HL-60 (cell line): Measurements from ENCODE around the gene CPLX3.

ENCODE experiments used
- DNase-seq, 2 experiments: peaks; one replicate each; pipeline ENCODE4 v3.0.0-alpha.2; 2010 to 2020; ENCODE audit warnings: low read depth in 1 of 2, low spot score in 1 of 2
- H3K27ac ChIP-seq: fragments of 250-450 bp; sonication (Bioruptor Pico); replicated peaks from 2 replicates; pipeline ENCODE4 v1.5.1; 2020; ENCODE audit warnings: mild to moderate bottlenecking, moderate library complexity
- H3K27me3 ChIP-seq: fragments of 250-450 bp; sonication (Bioruptor Pico); 2 replicates; pipeline ENCODE4 v1.5.1; 2021; ENCODE audit warnings: mild to moderate bottlenecking, moderate library complexity; ENCODE audit not compliant: insufficient read depth, poor library complexity, severe bottlenecking
- H3K4me3 ChIP-seq: replicated peaks from 2 replicates; pipeline ENCODE4 v1.5.1; 2011; ENCODE audit warnings: mild to moderate bottlenecking, control low read depth, low read length; ENCODE audit not compliant: insufficient read depth
- CTCF ChIP-seq: IDR thresholded peaks from one replicate; pipeline ENCODE4 v1.5.1; 2011; ENCODE audit warnings: low read length, control low read depth, inconsistent platforms; ENCODE audit not compliant: insufficient read depth
- GABPA ChIP-seq: IDR thresholded peaks from 2 replicates; pipeline ENCODE4 v1.6.1; 2012; ENCODE audit warnings: low read depth
- POLR2AphosphoS5 ChIP-seq: IDR thresholded peaks from 2 replicates; pipeline ENCODE4 v1.6.1; 2012; ENCODE audit warnings: low read depth
- SPI1 ChIP-seq: IDR thresholded peaks from 2 replicates; pipeline ENCODE4 v1.6.1; 2012; ENCODE audit warnings: low read depth, mild to moderate bottlenecking, borderline replicate concordance
- TF ChIP-seq, protein P1 (sequence below): IDR thresholded peaks from 2 replicates; pipeline ENCODE4 v1.6.1; 2012; ENCODE audit warnings: low read depth; ENCODE audit not compliant: insufficient replicate concordance

The CPLX3 gene

DNA sequence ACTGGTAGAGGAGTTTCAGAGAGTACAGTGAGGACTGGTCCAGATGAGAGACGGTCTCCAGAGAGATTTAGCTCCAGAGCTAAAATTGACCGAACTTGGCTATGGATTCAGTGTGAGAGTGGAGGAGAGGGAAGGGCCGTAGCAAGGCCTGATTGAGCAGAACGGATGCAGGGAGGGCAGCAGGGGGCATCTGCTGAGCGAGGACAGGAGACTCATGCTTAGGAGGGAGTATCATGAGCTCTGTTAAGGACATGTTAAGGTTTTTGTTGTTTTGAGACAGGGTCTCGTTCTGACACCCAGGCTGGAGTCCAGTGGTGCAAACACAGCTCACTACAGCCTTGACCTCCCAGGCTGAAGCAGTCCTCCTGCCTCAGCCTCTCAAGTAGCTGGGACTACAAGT lies 21.5 kb upstream of the CPLX3 start:
- Histone ChIP-seq H3K27me3 (no peaks in the 10 kb centered on the region), H3K27ac (no peak overlapping the region), H3K4me3 (no peak overlapping the region)
- TF ChIP-seq SPI1: no peak
- TF ChIP-seq POLR2AphosphoS5: no peak
- TF ChIP-seq, protein P1, sequence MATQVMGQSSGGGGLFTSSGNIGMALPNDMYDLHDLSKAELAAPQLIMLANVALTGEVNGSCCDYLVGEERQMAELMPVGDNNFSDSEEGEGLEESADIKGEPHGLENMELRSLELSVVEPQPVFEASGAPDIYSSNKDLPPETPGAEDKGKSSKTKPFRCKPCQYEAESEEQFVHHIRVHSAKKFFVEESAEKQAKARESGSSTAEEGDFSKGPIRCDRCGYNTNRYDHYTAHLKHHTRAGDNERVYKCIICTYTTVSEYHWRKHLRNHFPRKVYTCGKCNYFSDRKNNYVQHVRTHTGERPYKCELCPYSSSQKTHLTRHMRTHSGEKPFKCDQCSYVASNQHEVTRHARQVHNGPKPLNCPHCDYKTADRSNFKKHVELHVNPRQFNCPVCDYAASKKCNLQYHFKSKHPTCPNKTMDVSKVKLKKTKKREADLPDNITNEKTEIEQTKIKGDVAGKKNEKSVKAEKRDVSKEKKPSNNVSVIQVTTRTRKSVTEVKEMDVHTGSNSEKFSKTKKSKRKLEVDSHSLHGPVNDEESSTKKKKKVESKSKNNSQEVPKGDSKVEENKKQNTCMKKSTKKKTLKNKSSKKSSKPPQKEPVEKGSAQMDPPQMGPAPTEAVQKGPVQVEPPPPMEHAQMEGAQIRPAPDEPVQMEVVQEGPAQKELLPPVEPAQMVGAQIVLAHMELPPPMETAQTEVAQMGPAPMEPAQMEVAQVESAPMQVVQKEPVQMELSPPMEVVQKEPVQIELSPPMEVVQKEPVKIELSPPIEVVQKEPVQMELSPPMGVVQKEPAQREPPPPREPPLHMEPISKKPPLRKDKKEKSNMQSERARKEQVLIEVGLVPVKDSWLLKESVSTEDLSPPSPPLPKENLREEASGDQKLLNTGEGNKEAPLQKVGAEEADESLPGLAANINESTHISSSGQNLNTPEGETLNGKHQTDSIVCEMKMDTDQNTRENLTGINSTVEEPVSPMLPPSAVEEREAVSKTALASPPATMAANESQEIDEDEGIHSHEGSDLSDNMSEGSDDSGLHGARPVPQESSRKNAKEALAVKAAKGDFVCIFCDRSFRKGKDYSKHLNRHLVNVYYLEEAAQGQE: no peak
- TF ChIP-seq CTCF: no peak
- no peak for TF ChIP-seq GABPA
- DNase-seq: no peak

DNA sequence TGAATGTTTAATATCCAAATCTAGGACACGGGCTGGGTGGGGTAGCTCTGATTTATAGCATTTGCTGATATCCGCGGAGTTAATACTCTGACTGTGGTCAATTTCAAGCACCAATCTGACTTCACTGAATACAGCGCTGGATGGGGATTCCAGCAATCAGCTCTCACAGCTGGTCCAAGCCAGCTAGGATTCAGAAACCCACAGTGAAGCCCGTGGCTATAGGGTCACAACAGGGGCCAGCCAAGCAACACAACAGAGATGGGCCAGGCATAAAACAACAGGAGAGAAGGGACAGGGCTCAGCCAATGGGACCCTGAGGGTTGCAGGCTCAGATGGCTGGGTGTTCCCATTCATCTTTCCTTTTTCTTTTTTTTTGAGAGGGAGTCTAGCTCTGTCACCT lies 19.1 kb upstream of the CPLX3 start:
- DNase-seq: no peak
- no peak overlapping the region for H3K27ac ChIP-seq
- TF ChIP-seq, protein P1: no peak
- TF ChIP-seq POLR2AphosphoS5: no peak
- no peak for TF ChIP-seq CTCF
- no peak for TF ChIP-seq SPI1
- TF ChIP-seq GABPA: no peak
- no peaks in the 10 kb centered on the region for H3K27me3 ChIP-seq
- no peak overlapping the region for H3K4me3 ChIP-seq

- DNase-seq: no peak
These were observed 18.2 kb upstream of the CPLX3 start for GRCh38 chr15:74808078-74808839.

More at GRCh38 chr15:74808078-74808839, 18.2 kb upstream of the CPLX3 start:
- no peak for TF ChIP-seq POLR2AphosphoS5
- no peak for TF ChIP-seq SPI1
- no peak for TF ChIP-seq GABPA
- TF ChIP-seq, protein P1: no peak
- TF ChIP-seq CTCF: no peak
- Histone ChIP-seq H3K4me3 (no peak overlapping the region), H3K27ac (no peak overlapping the region), H3K27me3 (no peaks in the 10 kb centered on the region)
